ENCODE data around the gene FAM20B. TPM values are rescaled to one million over a fixed set of nuclear protein-coding genes. Genes with fewer than 3 reads are reported as not detected.

Gene FAM20B
- total and polyA plus RNA-seq, 2 experiments from 2014 or later = 5.3 to 22.5 TPM

DNA sequence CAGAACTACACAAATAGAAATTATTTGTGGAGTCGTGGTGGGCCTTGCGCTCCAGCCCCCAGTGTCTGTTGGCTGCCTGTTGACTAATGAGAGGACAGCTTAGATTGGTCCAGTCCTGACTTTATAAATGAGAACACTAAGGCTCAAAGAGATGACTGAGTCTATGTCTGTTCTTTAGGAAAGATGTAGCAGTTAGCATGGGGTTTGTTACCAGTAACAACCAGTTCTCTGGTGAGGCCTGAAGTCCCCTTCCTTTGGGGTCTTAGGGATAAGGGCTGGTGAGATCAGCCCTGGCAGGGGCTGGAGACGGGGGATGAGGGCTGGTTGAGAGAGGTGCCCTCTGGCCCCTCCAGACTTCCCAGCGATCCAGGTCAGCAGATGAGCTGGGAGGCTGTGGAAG, 65.2 kb downstream of the FAM20B start:
- H3K36me3 ChIP-seq (ENCODE audit: insufficient read depth) = peaks cover 12% of the 10 kb centered on the region; the same call in 1 of the 2 replicates
- ATAC-seq = no peak

More for the DNA sequence above, 65.2 kb downstream of the FAM20B start:
- Histone ChIP-seq H3K27me3 (ENCODE audit: insufficient read depth) (no peaks in the 10 kb centered on the region), H3K4me1 (ENCODE audit: insufficient read depth) (peaks cover 17% of the 10 kb centered on the region), H2AFZ (no peak overlapping the region), H3K4me2 (no peak overlapping the region), H3K9me2 (ENCODE audit: insufficient read depth) (no peaks in the 10 kb centered on the region), H3K27ac (ENCODE audit: low read depth) (no peak overlapping the region), H3K4me3 (no peak overlapping the region), H4K20me1 (replicated peaks; ENCODE audit: insufficient read depth) (no peaks in the 10 kb centered on the region; the same call in 1 of the 2 replicates), H3K79me2 (replicated peaks; ENCODE audit: insufficient read depth) (peaks cover 12% of the 10 kb centered on the region; the same call in 1 of the 2 replicates), H3F3A (replicated peaks; ENCODE audit: low read depth) (0 out of 2 replicates have a peak, but pooled peaks cover 2% of the 10 kb centered on the region)
- Mint-ChIP-seq H3K4me1 (peaks cover 30% of the 10 kb centered on the region), H3K4me3 (no peak overlapping the region), H3K27ac (0 out of 2 replicates have a peak overlapping the region, but pooled peaks have one; percentile 2), H3K36me3 (ENCODE audit: low read depth) (peaks cover 68% of the 10 kb centered on the region), H3K27me3 (ENCODE audit: insufficient read depth, low read depth, poor library complexity) (peaks cover 8% of the 10 kb centered on the region), H3K9me3 (no peaks in the 10 kb centered on the region; the same call in 2 of the 3 replicates)
- no peak for DNase-seq (ENCODE audit: low spot score)
- TF ChIP-seq EZH2 (IDR thresholded peaks at IDR 0.05; ENCODE audit: low read depth, unreplicated experiment) = no peak
- TF ChIP-seq NANOG (IDR thresholded peaks at IDR 0.05; ENCODE audit: borderline replicate concordance) = no peak
- TF ChIP-seq JUNB (IDR thresholded peaks at IDR 0.05; ENCODE audit: unreplicated experiment) = no peak
- TF ChIP-seq, protein P1, sequence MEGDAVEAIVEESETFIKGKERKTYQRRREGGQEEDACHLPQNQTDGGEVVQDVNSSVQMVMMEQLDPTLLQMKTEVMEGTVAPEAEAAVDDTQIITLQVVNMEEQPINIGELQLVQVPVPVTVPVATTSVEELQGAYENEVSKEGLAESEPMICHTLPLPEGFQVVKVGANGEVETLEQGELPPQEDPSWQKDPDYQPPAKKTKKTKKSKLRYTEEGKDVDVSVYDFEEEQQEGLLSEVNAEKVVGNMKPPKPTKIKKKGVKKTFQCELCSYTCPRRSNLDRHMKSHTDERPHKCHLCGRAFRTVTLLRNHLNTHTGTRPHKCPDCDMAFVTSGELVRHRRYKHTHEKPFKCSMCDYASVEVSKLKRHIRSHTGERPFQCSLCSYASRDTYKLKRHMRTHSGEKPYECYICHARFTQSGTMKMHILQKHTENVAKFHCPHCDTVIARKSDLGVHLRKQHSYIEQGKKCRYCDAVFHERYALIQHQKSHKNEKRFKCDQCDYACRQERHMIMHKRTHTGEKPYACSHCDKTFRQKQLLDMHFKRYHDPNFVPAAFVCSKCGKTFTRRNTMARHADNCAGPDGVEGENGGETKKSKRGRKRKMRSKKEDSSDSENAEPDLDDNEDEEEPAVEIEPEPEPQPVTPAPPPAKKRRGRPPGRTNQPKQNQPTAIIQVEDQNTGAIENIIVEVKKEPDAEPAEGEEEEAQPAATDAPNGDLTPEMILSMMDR (conservative IDR thresholded peaks at IDR 0.05; ENCODE audit: low read depth in 2 of 2) = no peak
- no peak for TF ChIP-seq ZNF331 (CRISPR knock-in tag; IDR thresholded peaks at IDR 0.05; ENCODE audit: low read depth)
- TF ChIP-seq, protein P2, sequence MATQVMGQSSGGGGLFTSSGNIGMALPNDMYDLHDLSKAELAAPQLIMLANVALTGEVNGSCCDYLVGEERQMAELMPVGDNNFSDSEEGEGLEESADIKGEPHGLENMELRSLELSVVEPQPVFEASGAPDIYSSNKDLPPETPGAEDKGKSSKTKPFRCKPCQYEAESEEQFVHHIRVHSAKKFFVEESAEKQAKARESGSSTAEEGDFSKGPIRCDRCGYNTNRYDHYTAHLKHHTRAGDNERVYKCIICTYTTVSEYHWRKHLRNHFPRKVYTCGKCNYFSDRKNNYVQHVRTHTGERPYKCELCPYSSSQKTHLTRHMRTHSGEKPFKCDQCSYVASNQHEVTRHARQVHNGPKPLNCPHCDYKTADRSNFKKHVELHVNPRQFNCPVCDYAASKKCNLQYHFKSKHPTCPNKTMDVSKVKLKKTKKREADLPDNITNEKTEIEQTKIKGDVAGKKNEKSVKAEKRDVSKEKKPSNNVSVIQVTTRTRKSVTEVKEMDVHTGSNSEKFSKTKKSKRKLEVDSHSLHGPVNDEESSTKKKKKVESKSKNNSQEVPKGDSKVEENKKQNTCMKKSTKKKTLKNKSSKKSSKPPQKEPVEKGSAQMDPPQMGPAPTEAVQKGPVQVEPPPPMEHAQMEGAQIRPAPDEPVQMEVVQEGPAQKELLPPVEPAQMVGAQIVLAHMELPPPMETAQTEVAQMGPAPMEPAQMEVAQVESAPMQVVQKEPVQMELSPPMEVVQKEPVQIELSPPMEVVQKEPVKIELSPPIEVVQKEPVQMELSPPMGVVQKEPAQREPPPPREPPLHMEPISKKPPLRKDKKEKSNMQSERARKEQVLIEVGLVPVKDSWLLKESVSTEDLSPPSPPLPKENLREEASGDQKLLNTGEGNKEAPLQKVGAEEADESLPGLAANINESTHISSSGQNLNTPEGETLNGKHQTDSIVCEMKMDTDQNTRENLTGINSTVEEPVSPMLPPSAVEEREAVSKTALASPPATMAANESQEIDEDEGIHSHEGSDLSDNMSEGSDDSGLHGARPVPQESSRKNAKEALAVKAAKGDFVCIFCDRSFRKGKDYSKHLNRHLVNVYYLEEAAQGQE (IDR thresholded peaks at IDR 0.05; ENCODE audit: unreplicated experiment) = no peak
- TF ChIP-seq ZNF114 (CRISPR knock-in tag; IDR thresholded peaks at IDR 0.05) = no peak
- TF ChIP-seq EZH2phosphoT487 (IDR thresholded peaks at IDR 0.05; ENCODE audit: unreplicated experiment) = no peak
- TF ChIP-seq, protein P3, sequence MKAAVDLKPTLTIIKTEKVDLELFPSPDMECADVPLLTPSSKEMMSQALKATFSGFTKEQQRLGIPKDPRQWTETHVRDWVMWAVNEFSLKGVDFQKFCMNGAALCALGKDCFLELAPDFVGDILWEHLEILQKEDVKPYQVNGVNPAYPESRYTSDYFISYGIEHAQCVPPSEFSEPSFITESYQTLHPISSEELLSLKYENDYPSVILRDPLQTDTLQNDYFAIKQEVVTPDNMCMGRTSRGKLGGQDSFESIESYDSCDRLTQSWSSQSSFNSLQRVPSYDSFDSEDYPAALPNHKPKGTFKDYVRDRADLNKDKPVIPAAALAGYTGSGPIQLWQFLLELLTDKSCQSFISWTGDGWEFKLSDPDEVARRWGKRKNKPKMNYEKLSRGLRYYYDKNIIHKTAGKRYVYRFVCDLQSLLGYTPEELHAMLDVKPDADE (IDR thresholded peaks at IDR 0.05) = no peak
- TF ChIP-seq POLR2AphosphoS5 (IDR thresholded peaks at IDR 0.05; ENCODE audit: low read depth) = no peak
- no peak for TF ChIP-seq STAT1 (IDR thresholded peaks at IDR 0.05; ENCODE audit: unreplicated experiment)
- TF ChIP-seq CREB1 (CRISPR knock-in tag; IDR thresholded peaks at IDR 0.05; ENCODE audit: low read depth) = no peak
- TF ChIP-seq, protein P4, sequence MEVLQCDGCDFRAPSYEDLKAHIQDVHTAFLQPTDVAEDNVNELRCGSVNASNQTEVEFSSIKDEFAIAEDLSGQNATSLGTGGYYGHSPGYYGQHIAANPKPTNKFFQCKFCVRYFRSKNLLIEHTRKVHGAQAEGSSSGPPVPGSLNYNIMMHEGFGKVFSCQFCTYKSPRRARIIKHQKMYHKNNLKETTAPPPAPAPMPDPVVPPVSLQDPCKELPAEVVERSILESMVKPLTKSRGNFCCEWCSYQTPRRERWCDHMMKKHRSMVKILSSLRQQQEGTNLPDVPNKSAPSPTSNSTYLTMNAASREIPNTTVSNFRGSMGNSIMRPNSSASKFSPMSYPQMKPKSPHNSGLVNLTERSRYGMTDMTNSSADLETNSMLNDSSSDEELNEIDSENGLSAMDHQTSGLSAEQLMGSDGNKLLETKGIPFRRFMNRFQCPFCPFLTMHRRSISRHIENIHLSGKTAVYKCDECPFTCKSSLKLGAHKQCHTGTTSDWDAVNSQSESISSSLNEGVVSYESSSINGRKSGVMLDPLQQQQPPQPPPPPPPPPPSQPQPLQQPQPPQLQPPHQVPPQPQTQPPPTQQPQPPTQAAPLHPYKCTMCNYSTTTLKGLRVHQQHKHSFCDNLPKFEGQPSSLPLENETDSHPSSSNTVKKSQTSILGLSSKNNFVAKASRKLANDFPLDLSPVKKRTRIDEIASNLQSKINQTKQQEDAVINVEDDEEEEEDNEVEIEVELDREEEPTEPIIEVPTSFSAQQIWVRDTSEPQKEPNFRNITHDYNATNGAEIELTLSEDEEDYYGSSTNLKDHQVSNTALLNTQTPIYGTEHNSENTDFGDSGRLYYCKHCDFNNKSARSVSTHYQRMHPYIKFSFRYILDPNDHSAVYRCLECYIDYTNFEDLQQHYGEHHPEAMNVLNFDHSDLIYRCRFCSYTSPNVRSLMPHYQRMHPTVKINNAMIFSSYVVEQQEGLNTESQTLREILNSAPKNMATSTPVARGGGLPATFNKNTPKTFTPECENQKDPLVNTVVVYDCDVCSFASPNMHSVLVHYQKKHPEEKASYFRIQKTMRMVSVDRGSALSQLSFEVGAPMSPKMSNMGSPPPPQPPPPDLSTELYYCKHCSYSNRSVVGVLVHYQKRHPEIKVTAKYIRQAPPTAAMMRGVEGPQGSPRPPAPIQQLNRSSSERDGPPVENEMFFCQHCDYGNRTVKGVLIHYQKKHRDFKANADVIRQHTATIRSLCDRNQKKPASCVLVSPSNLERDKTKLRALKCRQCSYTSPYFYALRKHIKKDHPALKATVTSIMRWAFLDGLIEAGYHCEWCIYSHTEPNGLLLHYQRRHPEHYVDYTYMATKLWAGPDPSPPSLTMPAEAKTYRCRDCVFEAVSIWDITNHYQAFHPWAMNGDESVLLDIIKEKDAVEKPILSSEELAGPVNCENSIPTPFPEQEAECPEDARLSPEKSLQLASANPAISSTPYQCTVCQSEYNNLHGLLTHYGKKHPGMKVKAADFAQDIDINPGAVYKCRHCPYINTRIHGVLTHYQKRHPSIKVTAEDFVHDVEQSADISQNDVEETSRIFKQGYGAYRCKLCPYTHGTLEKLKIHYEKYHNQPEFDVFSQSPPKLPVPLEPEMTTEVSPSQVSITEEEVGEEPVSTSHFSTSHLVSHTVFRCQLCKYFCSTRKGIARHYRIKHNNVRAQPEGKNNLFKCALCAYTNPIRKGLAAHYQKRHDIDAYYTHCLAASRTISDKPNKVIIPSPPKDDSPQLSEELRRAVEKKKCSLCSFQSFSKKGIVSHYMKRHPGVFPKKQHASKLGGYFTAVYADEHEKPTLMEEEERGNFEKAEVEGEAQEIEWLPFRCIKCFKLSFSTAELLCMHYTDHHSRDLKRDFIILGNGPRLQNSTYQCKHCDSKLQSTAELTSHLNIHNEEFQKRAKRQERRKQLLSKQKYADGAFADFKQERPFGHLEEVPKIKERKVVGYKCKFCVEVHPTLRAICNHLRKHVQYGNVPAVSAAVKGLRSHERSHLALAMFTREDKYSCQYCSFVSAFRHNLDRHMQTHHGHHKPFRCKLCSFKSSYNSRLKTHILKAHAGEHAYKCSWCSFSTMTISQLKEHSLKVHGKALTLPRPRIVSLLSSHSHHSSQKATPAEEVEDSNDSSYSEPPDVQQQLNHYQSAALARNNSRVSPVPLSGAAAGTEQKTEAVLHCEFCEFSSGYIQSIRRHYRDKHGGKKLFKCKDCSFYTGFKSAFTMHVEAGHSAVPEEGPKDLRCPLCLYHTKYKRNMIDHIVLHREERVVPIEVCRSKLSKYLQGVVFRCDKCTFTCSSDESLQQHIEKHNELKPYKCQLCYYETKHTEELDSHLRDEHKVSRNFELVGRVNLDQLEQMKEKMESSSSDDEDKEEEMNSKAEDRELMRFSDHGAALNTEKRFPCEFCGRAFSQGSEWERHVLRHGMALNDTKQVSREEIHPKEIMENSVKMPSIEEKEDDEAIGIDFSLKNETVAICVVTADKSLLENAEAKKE (CRISPR knock-in tag; IDR thresholded peaks at IDR 0.05) = no peak

All from GM23338 (cell line).